ENCODE measurements around the gene OGDH. TPM values are rescaled to one million over a fixed set of nuclear protein-coding genes. Genes with fewer than 3 reads are reported as not detected.

Gene OGDH
- total and polyA plus RNA-seq, 10 of the 15 experiments (the other 5 are each of a cell fraction or from before 2014, with no cell fraction given): 4.1 to 103 (median 48.4) TPM

- SMC1A ChIA-PET (ENCODE audit: uncharacterized antibody, unreplicated experiment): no interaction called here
- in situ Hi-C loops (cut with MboI) (no loop called here), intact Hi-C loops (cut with micrococcal nuclease; ENCODE audit: unreplicated experiment) (no loop called here)
- FAIRE-seq (no peak), ATAC-seq (no peak), DNase-seq (ENCODE audit: low read depth, low spot score) (no peak)
- RAD21 ChIA-PET (ENCODE audit: unreplicated experiment): no interaction called here
- H3K9me3 ChIP-seq (replicated peaks; ENCODE audit: control insufficient read depth, insufficient read depth, low read length): no peaks in the 10 kb centered on the region
- H3K4me2 ChIP-seq (ENCODE audit: control insufficient read depth, insufficient read depth): no peak overlapping the region
- no peaks in the 10 kb centered on the region for H4K20me1 ChIP-seq (ENCODE audit: control insufficient read depth, insufficient read depth)
- 94% methylated on average over 1 of the region's 1 CpG for WGBS (ENCODE audit: insufficient coverage, insufficient replicate concordance, low lambda C conversion rate, missing lambda C conversion rate)
- POLR2A ChIA-PET: interaction anchor here (0.7 to 1.1 kb wide), 3 partner anchors 11 to 152 kb away, joined by 3 to 5 read pairs (median 3); no protein-coding TSS in a partner anchor
- no peak overlapping the region for H3K9ac ChIP-seq (ENCODE audit: control insufficient read depth, insufficient read depth, low read length)
- H3K27ac ChIP-seq (ENCODE audit: control insufficient read depth, insufficient read depth): no peak overlapping the region
- peaks cover 26% of the 10 kb centered on the region for H3K4me1 ChIP-seq (ENCODE audit: control insufficient read depth, insufficient read depth, low read length)
- BruUV-seq (replicated peaks): no TSS peak
- no peak for TF ChIP-seq ZNF384 (IDR thresholded peaks at IDR 0.05; ENCODE audit: borderline replicate concordance, low read depth, low read length)
- TF ChIP-seq ZNF274 (IDR thresholded peaks at IDR 0.05; ENCODE audit: insufficient read depth, insufficient read length): no peak
- no peak for TF ChIP-seq CBX3 (IDR thresholded peaks at IDR 0.05; ENCODE audit: borderline replicate concordance, low read depth)
- no peak for TF ChIP-seq ZBED1 (IDR thresholded peaks at IDR 0.05; ENCODE audit: borderline replicate concordance)
- no peak for TF ChIP-seq SPI1 (IDR thresholded peaks at IDR 0.05; ENCODE audit: borderline replicate concordance, insufficient read depth, low read depth, low read length)
- TF ChIP-seq SMARCA5 (IDR thresholded peaks at IDR 0.05): no peak
- no peak for TF ChIP-seq GATAD2B (conservative IDR thresholded peaks at IDR 0.05; ENCODE audit: low read depth)
- no peak overlapping the region for H3K4me3 ChIP-seq
- H3K36me3 ChIP-seq (ENCODE audit: control insufficient read depth in 2 of 2, insufficient read depth in 2 of 2, low read length in 1 of 2): peaks cover 1 to 12% of the 10 kb centered on the region in 2 experiments
- H2AFZ ChIP-seq (ENCODE audit: control insufficient read depth, low read depth, low read length): no peak overlapping the region
- CTCF ChIA-PET: interaction anchor here (0.8 kb wide), 1 partner anchor 11 kb away, joined by 3 read pairs; no protein-coding TSS in a partner anchor
- no peaks in the 10 kb centered on the region for H3K27me3 ChIP-seq (replicated peaks in 1 of 2; ENCODE audit: control insufficient read depth in 2 of 2, insufficient read depth in 2 of 2, low read length in 1 of 2)
- peaks cover 16% of the 10 kb centered on the region for H3K79me2 ChIP-seq (ENCODE audit: control insufficient read depth, insufficient read depth, low read length)
Measured at GRCh38 chr7:44643206-44643605, 36.8 kb downstream of the OGDH start.

- POLR2A ChIA-PET: no interaction called here
- DNase-seq (ENCODE audit: low read depth, low spot score): no peak
- H4K20me1 ChIP-seq (ENCODE audit: control insufficient read depth, insufficient read depth): no peaks in the 10 kb centered on the region
- intact Hi-C loops (cut with micrococcal nuclease; ENCODE audit: unreplicated experiment): no loop called here
- peaks cover 3 to 20% of the 10 kb centered on the region in 2 experiments for H3K36me3 ChIP-seq (ENCODE audit: control insufficient read depth in 2 of 2, insufficient read depth in 2 of 2, low read length in 1 of 2)
- SMC1A ChIA-PET (ENCODE audit: uncharacterized antibody, unreplicated experiment): interaction anchor here (1.3 kb wide), 1 partner anchor 11 kb away, joined by 4 read pairs; no protein-coding TSS in a partner anchor
- peaks cover 6% of the 10 kb centered on the region for H3K79me2 ChIP-seq (ENCODE audit: control insufficient read depth, insufficient read depth, low read length)
- ATAC-seq: no peak
- no peak overlapping the region for H3K4me3 ChIP-seq
- H3K9ac ChIP-seq (ENCODE audit: control insufficient read depth, insufficient read depth, low read length): no peak overlapping the region
- H3K4me2 ChIP-seq (ENCODE audit: control insufficient read depth, insufficient read depth): no peak overlapping the region
- 98% methylated on average over 11 of the region's 11 CpGs for WGBS (ENCODE audit: insufficient coverage, insufficient replicate concordance, low lambda C conversion rate, missing lambda C conversion rate)
- H3K27ac ChIP-seq (ENCODE audit: control insufficient read depth, insufficient read depth): no peak overlapping the region
- no TSS peak for BruUV-seq (replicated peaks)
- CTCF ChIA-PET: no interaction called here
- H3K27me3 ChIP-seq (replicated peaks in 1 of 2; ENCODE audit: control insufficient read depth in 2 of 2, insufficient read depth in 2 of 2, low read length in 1 of 2): no peaks in the 10 kb centered on the region
- no peak for FAIRE-seq
- no peak overlapping the region for H2AFZ ChIP-seq (ENCODE audit: control insufficient read depth, low read depth, low read length)
- RAD21 ChIA-PET (ENCODE audit: unreplicated experiment): no interaction called here
- H3K9me3 ChIP-seq (replicated peaks; ENCODE audit: control insufficient read depth, insufficient read depth, low read length): no peaks in the 10 kb centered on the region
- in situ Hi-C loops (cut with MboI): no loop called here
- peaks cover 8% of the 10 kb centered on the region for H3K4me1 ChIP-seq (ENCODE audit: control insufficient read depth, insufficient read depth, low read length)
- TF ChIP-seq REST (IDR thresholded peaks at IDR 0.05; ENCODE audit: low read depth, low read length) (no peak), SUZ12 (IDR thresholded peaks at IDR 0.05; ENCODE audit: unreplicated experiment) (no peak), PRDM15 (CRISPR knock-in tag; IDR thresholded peaks at IDR 0.05) (no peak), ZNF274 (IDR thresholded peaks at IDR 0.05; ENCODE audit: insufficient read depth, insufficient read length) (no peak), PAX5 (IDR thresholded peaks at IDR 0.05; ENCODE audit: borderline replicate concordance, low read depth, low read length) (no peak)
Measured at GRCh38 chr7:44645254-44645653, 38.8 kb downstream of the OGDH start.
